HL-60/S4 (cell line): Measurements from ENCODE around the gene ELP6.
"Not testable (repeated sequence)": the region's sequence is repeated elsewhere in the genome, so short reads cannot be mapped to it uniquely, and the experiment has no call there.

Source experiments
- in situ Hi-C: fragments of 300-500 bp; cut with MboI; formaldehyde crosslinking; loops from 2 replicates; pipeline ENCODE4 v1.14.3; 2022; ENCODE audit warnings: low sequenced_read_pairs

The ELP6 gene

DNA sequence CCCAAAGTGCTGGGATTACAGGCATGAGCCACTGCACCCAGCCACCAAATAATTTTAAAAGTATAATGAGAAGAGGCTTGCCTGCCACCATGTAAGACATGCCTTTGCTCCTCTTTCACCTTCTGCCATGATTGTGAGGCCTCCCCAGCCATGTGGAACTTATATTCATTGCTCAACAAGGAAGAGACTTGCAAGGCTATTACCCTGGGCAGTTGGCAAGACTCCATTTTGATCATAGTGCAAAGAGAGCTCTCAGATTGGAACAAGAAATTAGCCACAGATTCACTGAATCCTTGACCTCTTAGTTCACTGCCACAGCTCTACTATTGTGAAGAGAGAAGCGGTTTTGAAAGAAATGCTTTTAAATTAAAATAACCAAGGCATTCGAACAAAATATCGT, 43.9 kb downstream of the ELP6 start:
- in situ Hi-C loops, result no loop called here

DNA sequence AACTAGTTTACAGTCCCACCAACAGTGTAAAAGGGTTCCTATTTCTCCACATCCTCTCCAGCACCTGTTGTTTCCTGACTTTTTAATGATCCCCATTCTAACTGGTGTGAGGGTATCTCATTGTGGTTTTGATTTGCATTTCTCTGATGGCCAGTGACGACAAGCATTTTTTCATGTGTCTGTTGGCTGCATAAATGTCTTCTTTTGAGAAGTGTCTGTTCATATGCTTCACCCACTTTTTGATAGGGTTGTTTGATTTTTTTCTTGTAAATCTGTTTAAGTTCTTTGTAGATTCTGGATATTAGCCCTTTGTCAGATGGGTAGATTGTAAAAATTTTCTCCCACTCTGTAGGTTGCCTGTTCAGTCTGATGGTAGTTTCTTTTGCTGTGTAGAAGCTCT, 45.2 kb downstream of the ELP6 start:
- in situ Hi-C loops, result not testable (repeated sequence)

DNA sequence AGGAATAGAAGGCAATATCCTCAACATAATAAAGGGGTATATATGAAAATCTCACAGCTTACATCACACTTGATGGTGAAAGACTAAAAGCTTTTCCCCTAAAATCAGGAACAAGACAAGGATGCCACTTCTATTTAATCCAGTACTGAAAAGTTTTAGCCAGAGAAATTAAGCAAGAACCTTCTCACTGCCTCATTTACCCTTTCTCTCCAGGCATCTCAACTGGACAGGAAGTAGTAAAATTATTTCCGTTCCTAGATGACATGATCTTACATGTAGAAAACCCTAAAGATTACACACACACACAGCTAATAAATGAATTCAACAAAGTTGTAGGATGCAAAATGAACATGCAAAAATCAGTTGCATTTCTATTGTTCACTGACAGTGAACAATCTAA, 48.9 kb downstream of the ELP6 start:
- in situ Hi-C loops, result no loop called here

DNA sequence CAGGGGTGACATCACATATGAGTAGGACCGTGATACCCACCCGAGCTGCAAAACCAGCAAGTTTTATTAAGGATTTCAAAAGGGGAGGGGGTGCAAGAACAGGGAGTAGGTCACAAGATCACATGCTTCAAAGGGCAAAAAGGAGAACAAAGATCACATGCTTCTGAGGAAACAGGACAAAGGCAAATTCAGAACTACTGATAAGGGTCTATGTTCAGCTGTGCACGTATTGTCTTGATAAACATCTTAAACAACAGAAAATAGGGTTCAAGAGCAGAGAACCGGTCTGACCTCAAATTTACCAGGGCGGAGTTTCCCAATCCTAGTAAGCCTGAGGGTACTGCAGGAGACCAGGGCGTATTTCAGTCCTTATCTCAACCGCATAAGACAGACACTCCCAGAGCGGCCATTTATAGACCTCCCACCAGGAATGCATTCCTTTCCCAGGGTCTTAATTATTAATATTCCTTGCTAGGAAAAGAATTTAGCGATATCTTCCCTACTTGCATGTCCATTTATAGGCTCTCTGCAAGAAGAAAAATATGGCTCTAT, 53.9 kb downstream of the ELP6 start:
- in situ Hi-C loops, result not testable (repeated sequence)

DNA sequence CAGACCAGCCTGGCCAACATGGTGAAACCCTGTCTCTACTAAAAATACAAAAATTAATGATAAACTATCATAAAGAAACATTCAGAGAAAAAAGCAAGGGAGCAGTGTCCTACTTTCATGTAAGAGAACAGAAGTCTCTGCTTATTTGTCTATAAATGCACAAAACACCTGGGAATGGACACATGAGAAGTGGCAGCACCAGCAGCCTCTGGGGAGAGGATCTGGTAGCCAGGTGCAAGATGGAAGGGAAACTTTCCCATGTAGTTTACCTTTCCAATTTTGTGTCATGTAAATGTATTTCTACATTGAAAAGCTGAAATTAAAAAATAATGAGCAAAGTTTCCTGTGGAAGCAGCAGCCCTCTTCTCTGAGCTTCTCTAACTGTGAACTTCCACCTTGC, 56.5 kb downstream of the ELP6 start:
- in situ Hi-C loops, result no loop called here

DNA sequence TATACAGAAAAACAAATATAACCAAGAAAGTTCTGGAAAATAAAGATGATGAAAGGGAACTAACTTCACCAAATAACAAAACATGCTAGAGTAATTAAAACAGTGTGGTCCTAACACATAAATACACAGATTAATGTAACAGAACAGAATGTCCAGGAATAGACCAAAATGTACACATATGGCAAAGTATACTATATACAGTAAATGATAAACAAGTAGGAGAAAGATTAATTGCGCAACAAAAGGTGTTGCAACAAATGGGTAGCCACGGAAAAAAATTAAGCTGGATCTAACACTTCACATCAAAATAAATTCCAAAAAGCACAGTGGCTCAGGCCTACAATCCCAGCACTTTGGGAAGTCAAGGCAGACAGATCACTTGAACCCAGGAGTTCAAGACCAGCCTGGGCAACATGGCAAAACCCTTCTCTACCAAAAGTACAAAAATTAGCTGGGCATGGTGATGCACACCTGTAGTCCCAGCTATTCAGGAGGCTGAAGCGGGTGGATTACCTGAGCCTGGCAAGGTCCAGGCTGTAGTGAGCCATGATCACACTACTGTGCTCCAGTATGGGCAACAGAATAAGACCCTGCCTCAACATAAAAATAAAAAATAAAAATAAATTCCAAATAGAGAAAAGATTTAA, 57.6 kb downstream of the ELP6 start:
- in situ Hi-C loops, result no loop called here

DNA sequence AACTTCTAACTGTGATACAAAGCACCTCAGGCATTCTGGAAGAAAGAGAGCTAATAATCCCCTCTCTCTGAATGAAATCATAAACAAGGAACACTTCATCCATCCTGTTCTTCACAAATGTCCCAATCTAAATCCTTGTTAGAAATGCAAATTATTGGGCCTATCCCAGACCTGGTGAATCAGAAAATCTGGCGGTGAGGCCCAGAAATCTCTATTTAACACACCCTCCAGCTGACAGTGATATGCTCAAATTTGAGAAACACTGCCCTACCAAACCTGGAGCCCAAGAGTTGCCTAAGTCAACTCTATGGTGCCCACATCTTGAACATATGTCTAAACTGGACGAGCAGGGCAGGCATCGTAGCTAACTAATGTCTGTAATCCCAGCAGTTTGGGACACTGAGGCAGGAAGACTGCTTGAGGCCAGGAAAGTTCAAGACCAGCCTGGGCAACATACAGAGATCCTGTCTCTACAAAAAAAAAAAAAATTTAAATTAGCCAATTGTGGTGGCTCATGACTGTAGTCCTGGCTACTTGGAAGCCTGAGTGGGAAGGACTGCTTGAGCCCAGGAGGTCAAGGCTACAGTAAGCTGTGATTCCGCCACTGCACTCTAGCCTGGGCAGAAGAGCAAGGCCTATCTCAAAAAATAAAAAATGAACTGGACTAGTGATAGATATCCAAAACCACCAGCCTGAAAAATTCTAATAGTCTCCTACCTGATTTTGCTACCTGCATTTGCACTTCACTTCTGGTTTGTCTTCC, 60.9 kb downstream of the ELP6 start:
- in situ Hi-C loops, result no loop called here
